ENCODE measurements around the gene NAV2. TPM values are rescaled to one million over a fixed set of nuclear protein-coding genes. Genes with fewer than 3 reads are reported as not detected.

Gene NAV2
- total RNA-seq, 2 experiments from 2014 or later = 0.23 to 0.36 TPM

DNA sequence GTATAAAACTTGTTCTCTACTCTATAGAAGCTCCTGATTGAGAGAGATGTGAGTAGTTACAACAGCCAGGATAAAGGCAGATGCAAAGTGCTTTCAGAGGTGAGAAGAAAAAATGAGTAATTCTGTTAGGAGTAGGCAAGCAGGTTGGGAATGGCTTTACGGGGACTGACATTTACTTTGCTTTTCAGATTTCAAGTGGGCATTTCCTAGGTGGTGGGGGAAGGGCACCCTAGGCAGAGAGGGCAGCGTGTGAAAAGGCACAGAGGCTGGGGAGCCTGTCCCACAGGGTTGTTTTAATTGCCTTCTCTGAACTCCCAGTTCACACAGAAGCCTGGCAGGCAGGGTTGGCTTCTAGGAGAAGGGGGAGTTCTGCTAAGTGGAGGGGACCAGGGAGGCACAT lies 106.5 kb downstream of the NAV2 start:
- TF ChIP-seq, protein P1, sequence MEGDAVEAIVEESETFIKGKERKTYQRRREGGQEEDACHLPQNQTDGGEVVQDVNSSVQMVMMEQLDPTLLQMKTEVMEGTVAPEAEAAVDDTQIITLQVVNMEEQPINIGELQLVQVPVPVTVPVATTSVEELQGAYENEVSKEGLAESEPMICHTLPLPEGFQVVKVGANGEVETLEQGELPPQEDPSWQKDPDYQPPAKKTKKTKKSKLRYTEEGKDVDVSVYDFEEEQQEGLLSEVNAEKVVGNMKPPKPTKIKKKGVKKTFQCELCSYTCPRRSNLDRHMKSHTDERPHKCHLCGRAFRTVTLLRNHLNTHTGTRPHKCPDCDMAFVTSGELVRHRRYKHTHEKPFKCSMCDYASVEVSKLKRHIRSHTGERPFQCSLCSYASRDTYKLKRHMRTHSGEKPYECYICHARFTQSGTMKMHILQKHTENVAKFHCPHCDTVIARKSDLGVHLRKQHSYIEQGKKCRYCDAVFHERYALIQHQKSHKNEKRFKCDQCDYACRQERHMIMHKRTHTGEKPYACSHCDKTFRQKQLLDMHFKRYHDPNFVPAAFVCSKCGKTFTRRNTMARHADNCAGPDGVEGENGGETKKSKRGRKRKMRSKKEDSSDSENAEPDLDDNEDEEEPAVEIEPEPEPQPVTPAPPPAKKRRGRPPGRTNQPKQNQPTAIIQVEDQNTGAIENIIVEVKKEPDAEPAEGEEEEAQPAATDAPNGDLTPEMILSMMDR (IDR thresholded peaks at IDR 0.05) = no peak
- CTCF ChIA-PET = no interaction called here
- no peak overlapping the region for H3K4me3 Mint-ChIP-seq
- peaks cover 5% of the 10 kb centered on the region for H3K27me3 Mint-ChIP-seq
- DNase-seq = no peak
- H3K27ac Mint-ChIP-seq = no peak overlapping the region
- POLR2A ChIA-PET = no interaction called here
- intact Hi-C loops (cut with micrococcal nuclease) = no loop called here
- no peak for ATAC-seq
- no peaks in the 10 kb centered on the region for H3K9me3 Mint-ChIP-seq
- no peaks in the 10 kb centered on the region for H3K36me3 Mint-ChIP-seq (ENCODE audit: low read depth)
- H3K4me1 Mint-ChIP-seq (ENCODE audit: low read depth) = no peaks in the 10 kb centered on the region

DNA sequence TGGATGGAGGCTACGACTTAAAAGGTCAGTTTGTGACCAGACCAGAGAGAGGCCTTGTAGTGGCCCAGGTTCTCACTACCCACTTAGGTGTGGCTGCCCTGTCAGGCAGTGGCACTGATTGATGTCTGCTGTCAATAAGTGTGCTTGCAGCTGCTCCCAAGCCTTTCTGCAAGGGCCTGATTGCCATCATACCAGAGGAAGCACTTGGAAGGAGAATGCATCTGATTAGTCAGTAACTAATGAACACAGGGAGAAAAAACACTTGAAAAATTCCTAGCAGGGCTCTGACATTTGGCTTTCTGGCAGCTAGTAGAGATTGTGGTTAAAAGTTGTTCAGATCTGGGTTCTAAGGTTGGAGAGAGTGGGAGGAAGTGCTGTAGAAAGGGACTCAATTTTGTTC lies 107.5 kb downstream of the NAV2 start:
- CTCF ChIA-PET = no interaction called here
- Mint-ChIP-seq H3K9me3 (no peaks in the 10 kb centered on the region), H3K4me3 (no peak overlapping the region), H3K27me3 (peaks cover 5% of the 10 kb centered on the region), H3K27ac (no peak overlapping the region), H3K4me1 (ENCODE audit: low read depth) (no peaks in the 10 kb centered on the region), H3K36me3 (ENCODE audit: low read depth) (no peaks in the 10 kb centered on the region)
- TF ChIP-seq, protein P1 (IDR thresholded peaks at IDR 0.05) = no peak
- POLR2A ChIA-PET = no interaction called here
- no peak for DNase-seq
- no peak for ATAC-seq
- intact Hi-C loops (cut with micrococcal nuclease) = no loop called here

DNA sequence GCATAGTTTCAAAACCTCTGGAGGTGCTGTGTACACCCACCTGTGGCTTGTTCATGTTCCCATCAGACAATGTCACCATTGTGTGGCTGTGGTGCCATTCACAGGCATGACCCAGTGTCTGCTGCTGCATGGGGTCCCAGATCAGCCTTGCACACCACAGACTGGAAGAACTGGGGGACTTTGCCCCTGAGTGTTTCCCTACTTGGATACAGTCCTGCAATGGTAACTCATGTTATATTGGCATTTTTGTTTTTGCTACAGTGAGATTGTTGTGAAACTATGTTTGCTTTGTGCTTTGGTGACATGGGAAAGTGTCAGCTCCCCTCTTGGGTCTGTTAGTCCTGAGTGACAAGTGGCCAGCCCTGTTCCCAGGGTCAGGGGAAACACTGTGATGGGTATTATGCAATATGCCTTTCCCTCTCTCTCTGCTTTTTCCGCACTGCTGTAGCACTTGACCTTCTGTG lies 108.8 kb downstream of the NAV2 start:
- Mint-ChIP-seq H3K27ac (no peak overlapping the region), H3K36me3 (ENCODE audit: low read depth) (no peaks in the 10 kb centered on the region), H3K4me1 (ENCODE audit: low read depth) (no peaks in the 10 kb centered on the region), H3K27me3 (peaks cover 5% of the 10 kb centered on the region), H3K4me3 (no peak overlapping the region), H3K9me3 (no peaks in the 10 kb centered on the region)
- ATAC-seq (no peak), DNase-seq (no peak)
- intact Hi-C loops (cut with micrococcal nuclease) = no loop called here
- CTCF ChIA-PET = no interaction called here
- TF ChIP-seq, protein P1 (IDR thresholded peaks at IDR 0.05) = no peak
- POLR2A ChIA-PET = no interaction called here

GRCh38 chr11:19821993-19822392 lies 109.4 kb downstream of the NAV2 start:
- Mint-ChIP-seq H3K36me3 (ENCODE audit: low read depth) (no peaks in the 10 kb centered on the region), H3K27ac (no peak overlapping the region), H3K4me1 (ENCODE audit: low read depth) (no peaks in the 10 kb centered on the region), H3K27me3 (peaks cover 5% of the 10 kb centered on the region), H3K4me3 (no peak overlapping the region), H3K9me3 (no peaks in the 10 kb centered on the region)
- ChIA-PET POLR2A (no interaction called here), CTCF (no interaction called here)
- ATAC-seq (no peak), DNase-seq (no peak)
- intact Hi-C loops (cut with micrococcal nuclease) = no loop called here
- TF ChIP-seq, protein P1 (IDR thresholded peaks at IDR 0.05) = no peak

DNA sequence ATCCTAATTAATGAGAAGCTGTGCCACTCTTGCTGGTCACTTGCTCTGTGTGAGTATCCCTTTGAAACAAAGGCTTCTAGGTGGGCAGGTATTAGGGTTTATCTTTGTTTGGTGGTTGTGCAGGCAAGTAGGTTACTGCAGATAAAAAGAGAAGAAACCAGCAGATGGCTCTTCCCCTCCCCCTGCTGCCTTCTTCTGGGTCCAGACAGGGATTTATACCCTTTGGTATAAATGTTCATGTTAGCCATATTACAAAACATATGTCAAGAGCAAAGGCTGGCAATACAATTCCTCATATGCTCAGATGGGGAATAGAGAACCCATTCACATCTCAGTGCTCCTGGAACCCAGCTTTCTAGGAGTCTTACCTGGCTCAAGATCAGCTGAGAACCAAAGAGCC lies 109.9 kb downstream of the NAV2 start:
- no peaks in the 10 kb centered on the region for H3K36me3 Mint-ChIP-seq (ENCODE audit: low read depth)
- ChIA-PET POLR2A (no interaction called here), CTCF (no interaction called here)
- TF ChIP-seq, protein P1 (IDR thresholded peaks at IDR 0.05) = no peak
- DNase-seq (no peak), ATAC-seq (no peak)
- H3K27ac Mint-ChIP-seq = no peak overlapping the region
- H3K9me3 Mint-ChIP-seq = no peaks in the 10 kb centered on the region
- H3K4me1 Mint-ChIP-seq (ENCODE audit: low read depth) = no peaks in the 10 kb centered on the region
- intact Hi-C loops (cut with micrococcal nuclease) = no loop called here
- peaks cover 5% of the 10 kb centered on the region for H3K27me3 Mint-ChIP-seq
- no peak overlapping the region for H3K4me3 Mint-ChIP-seq
